ENCODE measurements around the gene NELFB.
A peak's percentile ranks its signal among the peaks of the same experiment; 100 is the strongest.
"Not testable (repeated sequence)": the region's sequence is repeated elsewhere in the genome, so short reads cannot be mapped to it uniquely, and the experiment has no call there.

Gene NELFB

DNA sequence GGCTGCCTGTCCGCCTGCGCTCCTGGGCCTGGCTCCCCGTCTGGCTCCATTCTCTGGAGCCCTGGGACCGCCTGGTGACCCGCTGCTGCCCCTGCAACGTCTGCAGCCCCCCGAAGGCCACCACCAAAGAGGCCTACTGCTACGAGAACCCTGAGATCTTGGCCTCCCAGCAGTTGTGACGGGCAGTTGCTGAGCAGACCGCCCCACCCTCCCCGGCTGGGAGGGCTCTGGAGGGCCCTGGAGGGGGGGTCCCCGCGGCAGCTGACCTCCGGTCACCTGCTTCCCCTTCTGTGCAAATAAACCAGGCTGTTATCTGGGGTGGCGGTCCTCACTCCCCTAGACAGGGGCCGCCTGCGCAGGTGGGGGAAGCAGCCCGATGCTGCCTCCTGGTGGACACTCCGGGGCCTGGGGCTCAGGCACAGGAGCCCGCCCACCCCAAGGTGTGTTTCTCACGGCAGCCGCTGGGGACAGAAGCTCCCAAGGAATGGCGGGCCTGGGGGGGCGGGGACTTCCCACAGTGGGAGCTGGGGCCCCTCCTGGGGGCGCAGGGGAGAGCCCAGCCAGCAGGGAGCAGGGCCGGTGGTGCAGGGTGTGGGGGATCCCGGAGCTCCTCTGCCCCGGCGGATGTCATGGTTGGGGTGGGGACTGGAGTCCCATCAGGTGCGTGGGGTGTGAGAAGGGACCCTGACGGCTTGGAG, 18.7 kb upstream of the NELFB start:
- Histone ChIP-seq H3K4me3 (ENCODE audit: low read depth in 1 of 2, low read length in 1 of 2) (peak overlapping the region; percentile 36 to 57), H3K4me1 (ENCODE audit: control insufficient read depth in 1 of 2, insufficient read depth in 1 of 2, low read depth in 1 of 2, low read length in 1 of 2) (peaks cover 41 to 42% of the 10 kb centered on the region in 2 experiments), H3K36me3 (no peaks in the 10 kb centered on the region), H3K9me3 (no peaks in the 10 kb centered on the region), H3K27me3 (peaks cover 34% of the 10 kb centered on the region), H3K27ac (peak overlapping the region; percentile 71)
- TF ChIP-seq, protein P1, sequence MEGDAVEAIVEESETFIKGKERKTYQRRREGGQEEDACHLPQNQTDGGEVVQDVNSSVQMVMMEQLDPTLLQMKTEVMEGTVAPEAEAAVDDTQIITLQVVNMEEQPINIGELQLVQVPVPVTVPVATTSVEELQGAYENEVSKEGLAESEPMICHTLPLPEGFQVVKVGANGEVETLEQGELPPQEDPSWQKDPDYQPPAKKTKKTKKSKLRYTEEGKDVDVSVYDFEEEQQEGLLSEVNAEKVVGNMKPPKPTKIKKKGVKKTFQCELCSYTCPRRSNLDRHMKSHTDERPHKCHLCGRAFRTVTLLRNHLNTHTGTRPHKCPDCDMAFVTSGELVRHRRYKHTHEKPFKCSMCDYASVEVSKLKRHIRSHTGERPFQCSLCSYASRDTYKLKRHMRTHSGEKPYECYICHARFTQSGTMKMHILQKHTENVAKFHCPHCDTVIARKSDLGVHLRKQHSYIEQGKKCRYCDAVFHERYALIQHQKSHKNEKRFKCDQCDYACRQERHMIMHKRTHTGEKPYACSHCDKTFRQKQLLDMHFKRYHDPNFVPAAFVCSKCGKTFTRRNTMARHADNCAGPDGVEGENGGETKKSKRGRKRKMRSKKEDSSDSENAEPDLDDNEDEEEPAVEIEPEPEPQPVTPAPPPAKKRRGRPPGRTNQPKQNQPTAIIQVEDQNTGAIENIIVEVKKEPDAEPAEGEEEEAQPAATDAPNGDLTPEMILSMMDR (IDR thresholded peaks at IDR 0.05), result peak; percentile 100

- peaks cover 46% of the 10 kb centered on the region in 2 experiments for H3K4me1 ChIP-seq (ENCODE audit: control insufficient read depth in 1 of 2, insufficient read depth in 1 of 2, low read depth in 1 of 2, low read length in 1 of 2)
- peaks cover 3% of the 10 kb centered on the region for H3K36me3 ChIP-seq
- H3K27me3 ChIP-seq, result peaks cover 34% of the 10 kb centered on the region
- peak overlapping the region; percentile 36 to 57 for H3K4me3 ChIP-seq (ENCODE audit: low read depth in 1 of 2, low read length in 1 of 2)
- H3K9me3 ChIP-seq, result no peaks in the 10 kb centered on the region
- TF ChIP-seq, protein P1 (IDR thresholded peaks at IDR 0.05), result no peak
- H3K27ac ChIP-seq, result peak overlapping the region; percentile 71
Observed at GRCh38 chr9:137236936-137237421, 18.1 kb upstream of the NELFB start.

DNA sequence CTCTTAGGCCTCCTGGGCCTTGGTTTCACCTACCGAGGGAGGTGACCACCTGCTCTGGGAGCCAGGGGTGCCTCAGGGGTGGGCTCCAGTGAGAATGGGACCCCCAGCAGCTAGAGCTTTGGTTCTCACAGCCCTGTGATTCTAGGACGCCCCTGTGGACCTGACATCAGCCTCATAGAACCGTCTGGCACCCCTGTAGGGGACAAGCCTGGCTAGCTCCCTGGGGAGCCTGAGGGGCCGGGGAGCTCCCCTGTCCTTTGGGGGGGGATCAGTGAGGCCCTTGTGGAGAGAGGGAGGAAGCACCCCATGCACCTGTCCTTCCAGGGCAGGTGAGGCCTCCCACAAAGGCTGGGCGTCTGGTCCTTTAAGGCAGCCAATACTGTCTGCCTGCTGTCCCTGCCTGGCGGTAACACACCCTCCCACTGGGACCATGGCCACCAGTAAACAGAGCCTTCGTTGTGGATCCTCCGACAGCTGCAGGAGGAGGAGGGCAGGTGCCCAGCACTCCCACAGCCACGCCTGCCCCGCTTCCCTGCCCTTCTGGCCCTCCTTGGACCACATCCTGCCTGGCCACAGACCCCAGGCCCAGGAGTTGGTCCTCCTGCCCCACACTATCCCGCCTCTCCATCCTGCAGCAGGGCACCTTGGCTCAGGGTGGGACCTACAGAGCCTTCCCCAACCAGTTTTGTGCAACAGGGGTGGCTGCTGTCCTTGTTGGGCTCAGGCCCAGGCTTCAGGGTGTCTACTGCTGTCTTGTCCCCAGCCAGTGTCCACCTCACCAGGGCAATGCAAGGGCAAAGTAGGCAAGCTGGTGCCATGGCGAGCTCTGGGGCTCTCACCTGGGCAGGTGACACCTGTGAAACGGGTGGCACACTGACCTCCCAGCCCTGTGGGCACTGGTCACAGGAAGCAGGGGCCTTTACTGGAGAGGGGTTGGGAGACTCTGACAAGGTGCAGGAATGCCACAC, 17.1 kb upstream of the NELFB start:
- Histone ChIP-seq H3K27me3 (peaks cover 30% of the 10 kb centered on the region), H3K36me3 (peaks cover 14% of the 10 kb centered on the region), H3K4me3 (ENCODE audit: low read depth in 1 of 2, low read length in 1 of 2) (no peak overlapping the region), H3K4me1 (ENCODE audit: control insufficient read depth in 1 of 2, insufficient read depth in 1 of 2, low read depth in 1 of 2, low read length in 1 of 2) (peaks cover 57% of the 10 kb centered on the region in 2 experiments), H3K27ac (no peak overlapping the region), H3K9me3 (no peaks in the 10 kb centered on the region)
- TF ChIP-seq, protein P1 (IDR thresholded peaks at IDR 0.05), result no peak

DNA sequence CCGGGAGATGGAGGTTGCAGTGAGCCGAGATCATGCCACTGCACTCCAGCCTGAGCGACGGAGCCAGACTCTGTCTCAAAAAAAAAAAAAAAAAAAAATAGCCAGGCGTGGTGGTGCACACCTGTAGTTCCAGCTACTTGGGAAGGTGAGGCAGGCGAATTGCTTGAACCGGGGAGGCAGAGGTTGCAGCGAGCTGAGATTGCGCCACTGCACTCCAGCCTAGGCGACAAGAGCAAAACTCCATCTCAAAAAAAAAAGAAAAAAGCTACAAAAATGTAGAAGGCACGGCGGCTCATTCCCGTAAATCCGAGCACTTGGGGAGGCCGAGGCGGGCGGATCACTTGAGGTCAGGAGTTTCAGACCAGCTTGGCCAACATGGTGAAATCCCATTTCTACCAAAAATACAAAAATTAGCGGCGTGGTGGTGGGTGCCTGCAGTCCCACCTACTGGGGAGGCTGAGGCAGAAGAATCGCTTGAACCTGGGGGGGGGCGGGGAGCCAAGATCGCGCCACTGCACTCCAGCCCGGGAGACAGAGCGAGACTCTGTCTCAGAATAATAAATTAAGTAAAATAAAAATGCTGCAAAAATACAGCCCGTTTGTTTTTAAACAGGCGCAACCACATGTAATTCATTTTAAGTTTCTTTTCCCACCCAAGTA, 15.5 kb upstream of the NELFB start:
- Histone ChIP-seq H3K4me3 (ENCODE audit: low read depth in 1 of 2, low read length in 1 of 2) (peak overlapping the region; percentile 79 to 96), H3K27me3 (peaks cover 14% of the 10 kb centered on the region), H3K4me1 (ENCODE audit: control insufficient read depth in 1 of 2, insufficient read depth in 1 of 2, low read depth in 1 of 2, low read length in 1 of 2) (peaks cover 70% of the 10 kb centered on the region in 2 experiments), H3K36me3 (peaks cover 23% of the 10 kb centered on the region), H3K27ac (peak overlapping the region; percentile 96)
- H3K9me3 ChIP-seq, result not testable (repeated sequence)

- Histone ChIP-seq H3K27me3 (peaks cover 7% of the 10 kb centered on the region), H3K4me1 (ENCODE audit: control insufficient read depth in 1 of 2, insufficient read depth in 1 of 2, low read depth in 1 of 2, low read length in 1 of 2) (peaks cover 70% of the 10 kb centered on the region in 2 experiments), H3K36me3 (peaks cover 23% of the 10 kb centered on the region), H3K9me3 (no peaks in the 10 kb centered on the region), H3K27ac (peak overlapping the region; percentile 96), H3K4me3 (ENCODE audit: low read depth in 1 of 2, low read length in 1 of 2) (peak overlapping the region; percentile 79 to 96)
- TF ChIP-seq, protein P1 (IDR thresholded peaks at IDR 0.05), result no peak
Observed at GRCh38 chr9:137240318-137240840, 14.7 kb upstream of the NELFB start.
